ENCODE measurements around the gene MIPOL1. TPM values are rescaled to one million over a fixed set of nuclear protein-coding genes. Genes with fewer than 3 reads are reported as not detected.
A peak's percentile ranks its signal among the peaks of the same experiment; 100 is the strongest.

Gene MIPOL1
- total and polyA plus RNA-seq, 2 of the 13 experiments (the other 11 are each of a cell fraction or from before 2014, with no cell fraction given): 8.6 to 34.2 TPM

DNA sequence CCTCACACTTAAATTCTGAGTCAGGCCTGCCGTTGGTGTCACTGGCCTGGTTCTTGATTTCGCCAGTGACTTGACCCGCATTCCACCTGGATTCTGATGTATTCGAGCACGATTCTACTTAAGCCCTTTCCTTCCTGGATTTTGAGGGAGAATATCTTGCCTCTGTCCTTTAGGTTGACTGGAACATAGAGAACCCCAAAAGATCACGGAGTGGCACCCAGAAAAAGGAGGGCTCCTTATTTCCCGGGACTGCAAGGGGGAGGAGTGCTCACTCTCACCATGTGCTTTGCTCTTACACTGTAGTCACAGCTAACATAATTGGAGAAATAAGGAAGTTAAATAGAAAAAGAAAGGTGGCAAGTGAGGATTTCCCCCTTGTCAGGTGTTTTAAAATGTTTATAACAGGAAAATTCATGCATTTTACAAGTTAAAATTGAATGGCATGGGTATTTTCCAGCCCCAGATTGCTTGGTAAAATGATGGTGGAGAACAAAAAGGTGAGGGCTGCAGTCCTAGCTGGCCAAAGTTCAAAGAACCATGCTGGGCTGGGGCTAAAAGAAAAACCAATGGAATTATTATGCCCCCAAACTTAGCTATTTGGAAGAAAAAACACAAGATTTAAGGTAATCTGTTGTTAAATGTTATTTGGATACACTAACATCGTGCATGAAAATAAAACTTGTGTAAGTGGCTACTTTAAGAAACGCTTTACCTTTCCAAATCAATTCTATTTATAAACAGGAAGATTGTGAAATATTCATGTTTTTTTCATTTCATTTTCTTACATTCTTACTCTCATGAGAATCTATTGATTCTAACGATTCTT, 388.4 kb downstream of the MIPOL1 start (continued):
- TF ChIP-seq ZNF616 (CRISPR knock-in tag; IDR thresholded peaks at IDR 0.05; ENCODE audit: low read depth): no peak
- TF ChIP-seq ZNF484 (CRISPR knock-in tag; IDR thresholded peaks at IDR 0.05; ENCODE audit: borderline replicate concordance, low read depth): no peak
- TF ChIP-seq, protein P1, sequence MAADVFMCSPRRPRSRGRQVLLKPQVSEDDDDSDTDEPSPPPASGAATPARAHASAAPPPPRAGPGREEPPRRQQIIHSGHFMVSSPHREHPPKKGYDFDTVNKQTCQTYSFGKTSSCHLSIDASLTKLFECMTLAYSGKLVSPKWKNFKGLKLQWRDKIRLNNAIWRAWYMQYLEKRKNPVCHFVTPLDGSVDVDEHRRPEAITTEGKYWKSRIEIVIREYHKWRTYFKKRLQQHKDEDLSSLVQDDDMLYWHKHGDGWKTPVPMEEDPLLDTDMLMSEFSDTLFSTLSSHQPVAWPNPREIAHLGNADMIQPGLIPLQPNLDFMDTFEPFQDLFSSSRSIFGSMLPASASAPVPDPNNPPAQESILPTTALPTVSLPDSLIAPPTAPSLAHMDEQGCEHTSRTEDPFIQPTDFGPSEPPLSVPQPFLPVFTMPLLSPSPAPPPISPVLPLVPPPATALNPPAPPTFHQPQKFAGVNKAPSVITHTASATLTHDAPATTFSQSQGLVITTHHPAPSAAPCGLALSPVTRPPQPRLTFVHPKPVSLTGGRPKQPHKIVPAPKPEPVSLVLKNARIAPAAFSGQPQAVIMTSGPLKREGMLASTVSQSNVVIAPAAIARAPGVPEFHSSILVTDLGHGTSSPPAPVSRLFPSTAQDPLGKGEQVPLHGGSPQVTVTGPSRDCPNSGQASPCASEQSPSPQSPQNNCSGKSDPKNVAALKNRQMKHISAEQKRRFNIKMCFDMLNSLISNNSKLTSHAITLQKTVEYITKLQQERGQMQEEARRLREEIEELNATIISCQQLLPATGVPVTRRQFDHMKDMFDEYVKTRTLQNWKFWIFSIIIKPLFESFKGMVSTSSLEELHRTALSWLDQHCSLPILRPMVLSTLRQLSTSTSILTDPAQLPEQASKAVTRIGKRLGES (CRISPR knock-in tag; IDR thresholded peaks at IDR 0.05; ENCODE audit: borderline replicate concordance): no peak
- no peak for TF ChIP-seq KAT8 (CRISPR knock-in tag; IDR thresholded peaks at IDR 0.05)
- TF ChIP-seq TEAD2 (CRISPR knock-in tag; IDR thresholded peaks at IDR 0.05): no peak
- TF ChIP-seq, protein P2, sequence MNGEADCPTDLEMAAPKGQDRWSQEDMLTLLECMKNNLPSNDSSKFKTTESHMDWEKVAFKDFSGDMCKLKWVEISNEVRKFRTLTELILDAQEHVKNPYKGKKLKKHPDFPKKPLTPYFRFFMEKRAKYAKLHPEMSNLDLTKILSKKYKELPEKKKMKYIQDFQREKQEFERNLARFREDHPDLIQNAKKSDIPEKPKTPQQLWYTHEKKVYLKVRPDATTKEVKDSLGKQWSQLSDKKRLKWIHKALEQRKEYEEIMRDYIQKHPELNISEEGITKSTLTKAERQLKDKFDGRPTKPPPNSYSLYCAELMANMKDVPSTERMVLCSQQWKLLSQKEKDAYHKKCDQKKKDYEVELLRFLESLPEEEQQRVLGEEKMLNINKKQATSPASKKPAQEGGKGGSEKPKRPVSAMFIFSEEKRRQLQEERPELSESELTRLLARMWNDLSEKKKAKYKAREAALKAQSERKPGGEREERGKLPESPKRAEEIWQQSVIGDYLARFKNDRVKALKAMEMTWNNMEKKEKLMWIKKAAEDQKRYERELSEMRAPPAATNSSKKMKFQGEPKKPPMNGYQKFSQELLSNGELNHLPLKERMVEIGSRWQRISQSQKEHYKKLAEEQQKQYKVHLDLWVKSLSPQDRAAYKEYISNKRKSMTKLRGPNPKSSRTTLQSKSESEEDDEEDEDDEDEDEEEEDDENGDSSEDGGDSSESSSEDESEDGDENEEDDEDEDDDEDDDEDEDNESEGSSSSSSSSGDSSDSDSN (CRISPR knock-in tag; IDR thresholded peaks at IDR 0.05): no peak
- peak; percentile 67; the same call in 1 of the 2 replicates for TF ChIP-seq ZSCAN31 (CRISPR knock-in tag; IDR thresholded peaks at IDR 0.05; ENCODE audit: low read depth)
- no peak for TF ChIP-seq ZSCAN20 (CRISPR knock-in tag; IDR thresholded peaks at IDR 0.05; ENCODE audit: borderline replicate concordance)
- no peak for TF ChIP-seq JUNB (CRISPR knock-in tag; IDR thresholded peaks at IDR 0.05; ENCODE audit: borderline replicate concordance)
- no peak for TF ChIP-seq MTA3 (CRISPR knock-in tag; IDR thresholded peaks at IDR 0.05)
- TF ChIP-seq, protein P3, sequence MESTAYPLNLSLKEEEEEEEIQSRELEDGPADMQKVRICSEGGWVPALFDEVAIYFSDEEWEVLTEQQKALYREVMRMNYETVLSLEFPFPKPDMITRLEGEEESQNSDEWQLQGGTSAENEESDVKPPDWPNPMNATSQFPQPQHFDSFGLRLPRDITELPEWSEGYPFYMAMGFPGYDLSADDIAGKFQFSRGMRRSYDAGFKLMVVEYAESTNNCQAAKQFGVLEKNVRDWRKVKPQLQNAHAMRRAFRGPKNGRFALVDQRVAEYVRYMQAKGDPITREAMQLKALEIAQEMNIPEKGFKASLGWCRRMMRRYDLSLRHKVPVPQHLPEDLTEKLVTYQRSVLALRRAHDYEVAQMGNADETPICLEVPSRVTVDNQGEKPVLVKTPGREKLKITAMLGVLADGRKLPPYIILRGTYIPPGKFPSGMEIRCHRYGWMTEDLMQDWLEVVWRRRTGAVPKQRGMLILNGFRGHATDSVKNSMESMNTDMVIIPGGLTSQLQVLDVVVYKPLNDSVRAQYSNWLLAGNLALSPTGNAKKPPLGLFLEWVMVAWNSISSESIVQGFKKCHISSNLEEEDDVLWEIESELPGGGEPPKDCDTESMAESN (CRISPR knock-in tag; conservative IDR thresholded peaks at IDR 0.05): no peak
- TF ChIP-seq NONO (IDR thresholded peaks at IDR 0.05): no peak
- TF ChIP-seq NONO (CRISPR knock-in tag; conservative IDR thresholded peaks at IDR 0.05): no peak
- 0 out of 2 replicates have a peak, but pooled peaks have one; percentile 70 for TF ChIP-seq CHD4 (IDR thresholded peaks at IDR 0.05; ENCODE audit: borderline replicate concordance, low read length)
- no peak for TF ChIP-seq RARA (CRISPR knock-in tag; IDR thresholded peaks at IDR 0.05)
- TF ChIP-seq ZBTB38 (CRISPR knock-in tag; IDR thresholded peaks at IDR 0.05): peak; percentile 88
- TF ChIP-seq, protein P4, sequence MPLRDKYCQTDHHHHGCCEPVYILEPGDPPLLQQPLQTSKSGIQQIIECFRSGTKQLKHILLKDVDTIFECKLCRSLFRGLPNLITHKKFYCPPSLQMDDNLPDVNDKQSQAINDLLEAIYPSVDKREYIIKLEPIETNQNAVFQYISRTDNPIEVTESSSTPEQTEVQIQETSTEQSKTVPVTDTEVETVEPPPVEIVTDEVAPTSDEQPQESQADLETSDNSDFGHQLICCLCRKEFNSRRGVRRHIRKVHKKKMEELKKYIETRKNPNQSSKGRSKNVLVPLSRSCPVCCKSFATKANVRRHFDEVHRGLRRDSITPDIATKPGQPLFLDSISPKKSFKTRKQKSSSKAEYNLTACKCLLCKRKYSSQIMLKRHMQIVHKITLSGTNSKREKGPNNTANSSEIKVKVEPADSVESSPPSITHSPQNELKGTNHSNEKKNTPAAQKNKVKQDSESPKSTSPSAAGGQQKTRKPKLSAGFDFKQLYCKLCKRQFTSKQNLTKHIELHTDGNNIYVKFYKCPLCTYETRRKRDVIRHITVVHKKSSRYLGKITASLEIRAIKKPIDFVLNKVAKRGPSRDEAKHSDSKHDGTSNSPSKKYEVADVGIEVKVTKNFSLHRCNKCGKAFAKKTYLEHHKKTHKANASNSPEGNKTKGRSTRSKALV (CRISPR knock-in tag; IDR thresholded peaks at IDR 0.05): peak; percentile 77; the same call in 1 of the 2 replicates
- peak; percentile 27; the same call in 1 of the 2 replicates for TF ChIP-seq PPARG (CRISPR knock-in tag; conservative IDR thresholded peaks at IDR 0.05)
- peak; percentile 85; the same call in 1 of the 2 replicates for TF ChIP-seq DMAP1 (CRISPR knock-in tag; IDR thresholded peaks at IDR 0.05)
- TF ChIP-seq YEATS4 (CRISPR knock-in tag; IDR thresholded peaks at IDR 0.05; ENCODE audit: borderline replicate concordance): peak; percentile 74
- peak; percentile 33; the same call in 1 of the 2 replicates for TF ChIP-seq ELF3 (CRISPR knock-in tag; IDR thresholded peaks at IDR 0.05)
